Nasal cavity respiratory epithelium epithelial cell of viscerocranial mucosa (primary cell): ENCODE measurements around the gene ANKRD61. TPM values are rescaled to one million over a fixed set of nuclear protein-coding genes. Genes with fewer than 3 reads are reported as not detected.

Experiments used
- total RNA-seq: library from RNA; depleted of rRNA; stranded (reverse); fragments of >200 nt; gene quantifications from 2 replicates; pipeline ENCODE4 v1.2.3, GENCODE V29; 2014

The ANKRD61 gene
- under 0.01 and 0.21 TPM in 2 replicates for total RNA-seq

DNA sequence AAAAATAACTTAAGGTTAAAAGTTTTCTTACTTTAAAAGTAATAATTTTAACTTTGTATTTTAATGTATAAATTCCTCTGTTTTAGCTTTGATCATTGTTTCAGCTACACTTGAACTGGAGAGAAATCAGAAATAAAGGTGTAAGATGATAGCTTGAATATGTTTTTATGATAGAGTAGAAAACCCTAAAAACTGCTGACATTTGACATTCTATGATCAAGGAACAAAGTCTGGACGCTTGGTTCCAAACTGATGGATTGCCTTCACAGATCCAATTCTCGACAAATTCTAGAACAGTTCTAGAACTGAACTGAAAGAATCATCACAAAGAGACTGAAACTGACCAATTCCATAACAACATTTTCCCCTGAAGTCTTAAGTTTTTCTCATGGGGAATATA is at the start of gene ANKRD61:
ANKRD61 (plus strand) TSS at position 389 of the 400 bp plus-strand sequence; CDS start at position 389, 0 bp downstream.

DNA sequence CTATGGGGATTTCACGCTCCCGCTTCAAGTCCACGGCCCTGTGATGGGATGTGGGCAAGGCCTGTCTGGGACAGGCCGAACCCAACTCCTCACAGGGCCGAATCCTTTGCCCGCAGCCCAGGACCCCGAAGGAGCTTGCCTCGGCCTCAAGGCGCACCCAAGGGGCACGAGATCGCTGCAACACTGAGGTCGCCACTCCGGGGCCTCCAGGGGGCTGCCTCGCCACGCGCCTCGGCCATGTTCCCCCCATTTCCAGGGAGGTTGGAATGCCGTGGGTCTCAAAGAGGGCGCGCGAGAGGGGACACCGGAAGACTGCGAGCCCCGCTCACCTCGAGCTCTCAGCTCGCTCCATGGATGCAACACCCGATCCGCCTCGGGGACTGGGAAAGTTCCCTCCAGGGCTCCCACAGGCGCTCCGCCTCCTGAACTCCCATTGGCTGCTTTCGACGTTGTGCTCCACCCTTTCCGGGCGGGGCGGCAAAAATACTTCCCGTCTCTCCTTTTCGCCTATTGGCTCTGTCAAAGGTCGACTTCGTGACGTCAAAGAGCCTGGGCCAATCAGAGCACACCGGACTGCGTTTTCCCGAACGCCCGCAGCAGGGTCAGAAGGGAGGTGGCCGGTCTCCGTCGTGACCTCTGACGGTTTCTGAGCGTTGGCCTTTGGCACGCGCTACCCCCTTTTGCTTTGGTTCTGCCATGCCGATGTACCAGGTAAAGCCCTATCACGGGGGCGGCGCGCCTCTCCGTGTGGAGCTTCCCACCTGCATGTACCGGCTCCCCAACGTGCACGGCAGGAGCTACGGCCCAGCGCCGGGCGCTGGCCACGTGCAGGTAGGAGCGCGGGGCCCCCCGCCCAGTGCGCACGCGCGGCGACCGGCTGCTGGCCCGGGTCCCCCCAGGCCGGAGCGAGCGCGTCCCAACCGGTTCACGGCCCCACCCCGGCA is 22.2 kb upstream of the ANKRD61 start, which contains the start of the genes AIMP2 and PMS2:
AIMP2 (plus strand) TSS at position 605 of the 944 bp plus-strand sequence; CDS start at position 697, 92 bp downstream.
PMS2 (minus strand) TSS at position 382 of the 944 bp plus-strand sequence; CDS start at position 352, 30 bp downstream.

Other genes starting within 250 kb of the ANKRD61 start
- 22.2 and 38.1 TPM in 2 replicates for gene RNF216, start 249.7 kb upstream of the ANKRD61 start, total RNA-seq
- gene OCM, start 150.6 kb upstream of the ANKRD61 start, total RNA-seq = not detected in 2 replicates
- 62.2 and 79.5 TPM in 2 replicates for gene CCZ1, start 132.6 kb upstream of the ANKRD61 start, total RNA-seq
- 0.43 TPM in 1 of 2 replicates, not detected in the other for gene RSPH10B, start 60.7 kb upstream of the ANKRD61 start, total RNA-seq
- gene PMS2, start 22.3 kb upstream of the ANKRD61 start, total RNA-seq = 33.8 and 34.3 TPM in 2 replicates
- gene AIMP2, start 22.1 kb upstream of the ANKRD61 start, total RNA-seq = 66.6 and 75.5 TPM in 2 replicates
- 37.3 and 95.1 TPM in 2 replicates for gene EIF2AK1, start 27.8 kb downstream of the ANKRD61 start, total RNA-seq
- 3.8 and 7.8 TPM in 2 replicates for gene USP42, start 73.6 kb downstream of the ANKRD61 start, total RNA-seq
- gene CYTH3, start 241.2 kb downstream of the ANKRD61 start, total RNA-seq = 9.2 and 20.9 TPM in 2 replicates